Dendritic cell treated with granulocyte-macrophage colony-stimulating factor and Interleukin-4, amounts not matched to agents 40 ng/mL and 50 ng/mL, for 4 days (primary cell): ENCODE measurements around the gene SSBP4.

Experiments
- H3K27ac Mint-ChIP-seq: one replicate; pipeline ENCODE4 v1.8.0; 2022; ENCODE audit warnings: mild to moderate bottlenecking, mixed read lengths
- H3K27me3 Mint-ChIP-seq: one replicate; pipeline ENCODE4 v1.8.0; 2022; ENCODE audit warnings: mild to moderate bottlenecking, mixed read lengths
- H3K36me3 Mint-ChIP-seq: one replicate; pipeline ENCODE4 v1.8.0; 2022; ENCODE audit warnings: low read depth, mixed read lengths
- H3K4me1 Mint-ChIP-seq: one replicate; pipeline ENCODE4 v1.8.0; 2022; ENCODE audit warnings: low read depth, mixed read lengths
- H3K4me3 Mint-ChIP-seq: one replicate; pipeline ENCODE4 v1.8.0; 2022; ENCODE audit warnings: mild to moderate bottlenecking, moderate library complexity, mixed read lengths
- H3K9me3 Mint-ChIP-seq: one replicate; pipeline ENCODE4 v1.8.0; 2022; ENCODE audit warnings: mixed read lengths
- intact Hi-C: fragments of 100-400 bp; cut with micrococcal nuclease; formaldehyde crosslinking; loops from one replicate; pipeline ENCODE4 v1.15.0; 2022

The SSBP4 gene

GRCh38 chr19:18443831-18444230 is 24.6 kb downstream of the SSBP4 start:
- peaks cover 51% of the 10 kb centered on the region for H3K4me1 Mint-ChIP-seq
- intact Hi-C loops = no loop called here
- H3K27me3 Mint-ChIP-seq = peaks cover 19% of the 10 kb centered on the region
- H3K9me3 Mint-ChIP-seq = peaks cover 8% of the 10 kb centered on the region
- H3K4me3 Mint-ChIP-seq = no peak overlapping the region
- H3K27ac Mint-ChIP-seq = no peak overlapping the region
- H3K36me3 Mint-ChIP-seq = peaks cover 87% of the 10 kb centered on the region

DNA sequence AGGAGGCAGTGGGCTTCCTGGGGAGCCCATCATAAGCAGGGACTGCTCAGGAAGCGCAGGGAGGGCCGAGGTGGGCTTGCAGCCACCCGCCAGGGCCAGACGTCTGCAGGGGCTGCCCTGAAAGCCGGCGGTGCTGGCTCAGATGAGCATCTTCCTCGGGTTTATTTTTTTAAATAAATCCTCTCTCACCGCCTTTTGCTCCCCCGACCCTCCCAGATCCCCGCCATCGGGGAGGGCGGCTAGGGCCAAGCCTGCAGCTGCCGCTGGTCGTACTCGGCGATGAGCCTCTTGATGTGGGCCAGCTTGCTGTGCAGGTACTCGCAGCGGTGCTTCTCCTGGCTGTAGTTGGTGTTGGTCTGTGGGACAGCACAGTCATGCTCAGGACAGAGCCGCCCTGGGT is 25.3 kb downstream of the SSBP4 start:
- Mint-ChIP-seq H3K4me1 (peaks cover 49% of the 10 kb centered on the region), H3K9me3 (peaks cover 8% of the 10 kb centered on the region), H3K27ac (no peak overlapping the region), H3K36me3 (peaks cover 93% of the 10 kb centered on the region), H3K4me3 (no peak overlapping the region), H3K27me3 (peaks cover 12% of the 10 kb centered on the region)
- intact Hi-C loops = no loop called here

- peaks cover 47% of the 10 kb centered on the region for H3K4me1 Mint-ChIP-seq
- H3K4me3 Mint-ChIP-seq = no peak overlapping the region
- H3K9me3 Mint-ChIP-seq = peaks cover 8% of the 10 kb centered on the region
Observed at GRCh38 chr19:18445262-18445948, 26.2 kb downstream of the SSBP4 start.

GRCh38 chr19:18446145-18446810 is 27.1 kb downstream of the SSBP4 start:
- intact Hi-C loops = no loop called here
- H3K27me3 Mint-ChIP-seq = no peaks in the 10 kb centered on the region
- no peak overlapping the region for H3K27ac Mint-ChIP-seq
- H3K36me3 Mint-ChIP-seq = peaks cover 100% of the 10 kb centered on the region
- H3K9me3 Mint-ChIP-seq = peaks cover 8% of the 10 kb centered on the region
- no peak overlapping the region for H3K4me3 Mint-ChIP-seq
- H3K4me1 Mint-ChIP-seq = peaks cover 47% of the 10 kb centered on the region

More at GRCh38 chr19:18445262-18445948, 26.2 kb downstream of the SSBP4 start:
- peaks cover 100% of the 10 kb centered on the region for H3K36me3 Mint-ChIP-seq
- no peak overlapping the region for H3K27ac Mint-ChIP-seq
- H3K27me3 Mint-ChIP-seq = peaks cover 4% of the 10 kb centered on the region
- intact Hi-C loops = no loop called here

DNA sequence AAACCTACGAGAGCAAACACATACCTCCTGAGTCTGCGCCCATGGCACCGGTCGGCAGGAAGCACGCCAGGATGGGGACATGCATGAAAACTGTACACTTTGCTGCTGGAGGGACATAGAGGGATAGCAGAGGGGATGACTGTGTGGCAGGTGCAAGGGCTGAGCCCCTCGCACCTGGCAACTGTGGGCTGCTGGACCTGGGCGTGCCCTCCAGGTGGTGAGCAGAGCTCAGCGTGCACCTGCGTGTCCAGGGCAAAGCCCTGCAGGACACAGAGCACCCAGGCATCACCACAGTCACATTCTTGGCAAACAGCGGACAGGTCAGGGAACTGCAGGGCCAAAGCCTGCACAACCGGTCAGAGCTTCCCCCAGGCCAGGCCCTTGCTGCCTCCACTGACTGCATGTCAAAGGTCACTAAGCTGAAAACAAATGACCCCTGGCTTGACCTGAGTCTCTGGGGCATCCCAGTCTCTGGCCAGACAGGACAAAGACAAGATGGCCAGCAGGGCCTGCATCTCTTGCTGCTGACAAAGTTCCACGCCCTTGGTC is 27.7 kb downstream of the SSBP4 start:
- Mint-ChIP-seq H3K4me1 (peaks cover 43% of the 10 kb centered on the region), H3K27ac (no peak overlapping the region)
- intact Hi-C loops = no loop called here

GRCh38 chr19:18449552-18449951 is 30.4 kb downstream of the SSBP4 start:
- Mint-ChIP-seq H3K27ac (no peak overlapping the region), H3K36me3 (peaks cover 95% of the 10 kb centered on the region), H3K4me3 (no peak overlapping the region), H3K4me1 (peaks cover 19% of the 10 kb centered on the region), H3K27me3 (no peaks in the 10 kb centered on the region), H3K9me3 (no peaks in the 10 kb centered on the region)
- intact Hi-C loops = no loop called here

More for the DNA sequence above, 27.7 kb downstream of the SSBP4 start:
- Mint-ChIP-seq H3K27me3 (no peaks in the 10 kb centered on the region), H3K36me3 (peaks cover 100% of the 10 kb centered on the region), H3K9me3 (peaks cover 8% of the 10 kb centered on the region), H3K4me3 (no peak overlapping the region)

GRCh38 chr19:18450021-18450930 is 31.1 kb downstream of the SSBP4 start:
- Mint-ChIP-seq H3K27ac (peak overlapping the region; percentile 11), H3K27me3 (no peaks in the 10 kb centered on the region), H3K4me3 (no peak overlapping the region), H3K4me1 (peaks cover 19% of the 10 kb centered on the region), H3K36me3 (peaks cover 94% of the 10 kb centered on the region), H3K9me3 (no peaks in the 10 kb centered on the region)
- intact Hi-C loops = loop anchor here (5.0 kb wide), 1 partner anchor 397 kb away; no protein-coding TSS in a partner anchor

GRCh38 chr19:18450931-18451836 is 32.0 kb downstream of the SSBP4 start:
- intact Hi-C loops = loop anchor here (5.0 kb wide), 1 partner anchor 396 kb away; no protein-coding TSS in a partner anchor
- Mint-ChIP-seq H3K36me3 (peaks cover 94% of the 10 kb centered on the region), H3K27ac (peak overlapping the region; percentile 11)

GRCh38 chr19:18452386-18452785 is 33.2 kb downstream of the SSBP4 start:
- Mint-ChIP-seq H3K4me1 (peaks cover 24% of the 10 kb centered on the region), H3K27ac (no peak overlapping the region), H3K4me3 (no peak overlapping the region), H3K36me3 (peaks cover 94% of the 10 kb centered on the region), H3K9me3 (no peaks in the 10 kb centered on the region), H3K27me3 (no peaks in the 10 kb centered on the region)
- intact Hi-C loops = loop anchor here (5.0 kb wide), 1 partner anchor 395 kb away; no protein-coding TSS in a partner anchor

More at GRCh38 chr19:18450931-18451836, 32.0 kb downstream of the SSBP4 start:
- no peaks in the 10 kb centered on the region for H3K27me3 Mint-ChIP-seq
- no peak overlapping the region for H3K4me3 Mint-ChIP-seq
- no peaks in the 10 kb centered on the region for H3K9me3 Mint-ChIP-seq
- H3K4me1 Mint-ChIP-seq = peaks cover 20% of the 10 kb centered on the region

- H3K27ac Mint-ChIP-seq = no peak overlapping the region
- peaks cover 22% of the 10 kb centered on the region for H3K4me1 Mint-ChIP-seq
- H3K9me3 Mint-ChIP-seq = no peaks in the 10 kb centered on the region
- intact Hi-C loops = loop anchor here (5.0 kb wide), 1 partner anchor 394 kb away; no protein-coding TSS in a partner anchor
- no peak overlapping the region for H3K4me3 Mint-ChIP-seq
- no peaks in the 10 kb centered on the region for H3K27me3 Mint-ChIP-seq
- peaks cover 94% of the 10 kb centered on the region for H3K36me3 Mint-ChIP-seq
Observed at GRCh38 chr19:18453269-18454024, 34.2 kb downstream of the SSBP4 start.

DNA sequence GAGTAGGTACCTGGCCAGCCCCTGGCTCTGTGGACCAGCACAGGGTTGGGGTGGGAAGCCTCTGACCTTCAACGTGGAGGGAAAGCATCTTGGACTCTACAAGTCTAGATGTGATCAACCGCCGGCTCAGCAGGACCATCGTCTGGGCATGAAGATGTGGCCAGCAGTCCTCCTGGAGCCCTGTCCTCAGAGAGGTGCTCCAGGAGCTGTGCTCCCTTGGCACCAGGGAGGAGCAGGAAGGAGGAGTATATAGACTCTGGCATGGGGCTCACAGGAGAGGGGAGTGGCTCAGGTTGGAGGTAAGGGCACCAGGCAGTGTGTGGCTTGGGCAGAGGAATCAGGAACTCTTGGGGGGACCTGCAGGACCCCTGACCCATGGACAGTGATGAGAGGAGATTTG is 37.1 kb downstream of the SSBP4 start:
- Mint-ChIP-seq H3K36me3 (peaks cover 94% of the 10 kb centered on the region), H3K9me3 (no peaks in the 10 kb centered on the region), H3K4me1 (peaks cover 7% of the 10 kb centered on the region), H3K4me3 (no peak overlapping the region), H3K27me3 (no peaks in the 10 kb centered on the region), H3K27ac (no peak overlapping the region)
- intact Hi-C loops = no loop called here

DNA sequence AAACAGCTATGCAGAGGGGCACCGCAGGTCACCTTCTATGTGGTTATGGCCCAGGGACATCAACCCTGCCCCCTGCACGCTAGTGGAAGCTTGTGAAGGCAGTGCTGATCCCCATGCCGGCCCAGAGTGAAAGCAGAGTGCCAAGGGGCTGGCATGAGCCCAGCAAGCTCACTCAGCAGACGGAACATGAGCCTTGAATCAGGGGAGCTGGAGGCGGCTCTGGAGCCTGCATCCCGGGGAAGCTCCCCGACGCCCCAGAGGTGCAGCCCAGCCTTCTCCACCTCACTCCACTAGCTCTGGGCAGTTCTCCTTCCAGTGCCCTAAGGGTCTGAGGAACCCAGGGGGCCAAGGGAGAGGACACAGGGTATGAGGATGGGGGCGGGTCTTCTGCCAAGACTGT is 37.8 kb downstream of the SSBP4 start:
- H3K9me3 Mint-ChIP-seq = no peaks in the 10 kb centered on the region
- no peak overlapping the region for H3K4me3 Mint-ChIP-seq
- no peaks in the 10 kb centered on the region for H3K27me3 Mint-ChIP-seq
- H3K27ac Mint-ChIP-seq = no peak overlapping the region
- intact Hi-C loops = no loop called here
- H3K4me1 Mint-ChIP-seq = peaks cover 4% of the 10 kb centered on the region
- peaks cover 94% of the 10 kb centered on the region for H3K36me3 Mint-ChIP-seq
